Measurements from ENCODE around the gene NKD1.

DNA sequence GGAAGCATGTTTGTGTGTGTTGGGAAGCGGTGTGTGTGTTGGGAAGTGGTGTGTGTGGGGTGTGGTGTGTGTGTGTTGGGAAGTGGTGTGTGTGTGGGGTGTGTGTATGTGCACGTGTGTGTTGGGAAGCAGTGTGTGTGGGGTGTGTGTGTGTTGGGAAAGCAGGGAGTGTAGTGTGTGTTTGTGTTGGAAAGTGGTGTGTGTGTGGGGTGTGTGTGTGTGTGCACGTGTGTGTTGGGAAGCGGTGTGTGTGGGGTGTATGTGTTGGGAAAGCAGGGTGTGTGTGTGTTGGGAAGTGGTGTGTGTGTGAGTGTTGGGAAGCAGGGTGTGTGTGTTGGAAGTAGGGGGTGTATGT lies 144.4 kb downstream of the NKD1 start:
- TF ChIP-seq EP300 (IDR thresholded peaks at IDR 0.05) (no peak), POLR2AphosphoS5 (IDR thresholded peaks at IDR 0.05) (no peak)
- TF ChIP-seq, protein P1, sequence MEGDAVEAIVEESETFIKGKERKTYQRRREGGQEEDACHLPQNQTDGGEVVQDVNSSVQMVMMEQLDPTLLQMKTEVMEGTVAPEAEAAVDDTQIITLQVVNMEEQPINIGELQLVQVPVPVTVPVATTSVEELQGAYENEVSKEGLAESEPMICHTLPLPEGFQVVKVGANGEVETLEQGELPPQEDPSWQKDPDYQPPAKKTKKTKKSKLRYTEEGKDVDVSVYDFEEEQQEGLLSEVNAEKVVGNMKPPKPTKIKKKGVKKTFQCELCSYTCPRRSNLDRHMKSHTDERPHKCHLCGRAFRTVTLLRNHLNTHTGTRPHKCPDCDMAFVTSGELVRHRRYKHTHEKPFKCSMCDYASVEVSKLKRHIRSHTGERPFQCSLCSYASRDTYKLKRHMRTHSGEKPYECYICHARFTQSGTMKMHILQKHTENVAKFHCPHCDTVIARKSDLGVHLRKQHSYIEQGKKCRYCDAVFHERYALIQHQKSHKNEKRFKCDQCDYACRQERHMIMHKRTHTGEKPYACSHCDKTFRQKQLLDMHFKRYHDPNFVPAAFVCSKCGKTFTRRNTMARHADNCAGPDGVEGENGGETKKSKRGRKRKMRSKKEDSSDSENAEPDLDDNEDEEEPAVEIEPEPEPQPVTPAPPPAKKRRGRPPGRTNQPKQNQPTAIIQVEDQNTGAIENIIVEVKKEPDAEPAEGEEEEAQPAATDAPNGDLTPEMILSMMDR (IDR thresholded peaks at IDR 0.05), result no peak
